Measurements from ENCODE around the gene FARP1. TPM values are rescaled to one million over a fixed set of nuclear protein-coding genes. Genes with fewer than 3 reads are reported as not detected.

The FARP1 gene
- total RNA-seq, 4 donors from 2014 or later = 13.7 to 38.9 (median 30.2) TPM

DNA sequence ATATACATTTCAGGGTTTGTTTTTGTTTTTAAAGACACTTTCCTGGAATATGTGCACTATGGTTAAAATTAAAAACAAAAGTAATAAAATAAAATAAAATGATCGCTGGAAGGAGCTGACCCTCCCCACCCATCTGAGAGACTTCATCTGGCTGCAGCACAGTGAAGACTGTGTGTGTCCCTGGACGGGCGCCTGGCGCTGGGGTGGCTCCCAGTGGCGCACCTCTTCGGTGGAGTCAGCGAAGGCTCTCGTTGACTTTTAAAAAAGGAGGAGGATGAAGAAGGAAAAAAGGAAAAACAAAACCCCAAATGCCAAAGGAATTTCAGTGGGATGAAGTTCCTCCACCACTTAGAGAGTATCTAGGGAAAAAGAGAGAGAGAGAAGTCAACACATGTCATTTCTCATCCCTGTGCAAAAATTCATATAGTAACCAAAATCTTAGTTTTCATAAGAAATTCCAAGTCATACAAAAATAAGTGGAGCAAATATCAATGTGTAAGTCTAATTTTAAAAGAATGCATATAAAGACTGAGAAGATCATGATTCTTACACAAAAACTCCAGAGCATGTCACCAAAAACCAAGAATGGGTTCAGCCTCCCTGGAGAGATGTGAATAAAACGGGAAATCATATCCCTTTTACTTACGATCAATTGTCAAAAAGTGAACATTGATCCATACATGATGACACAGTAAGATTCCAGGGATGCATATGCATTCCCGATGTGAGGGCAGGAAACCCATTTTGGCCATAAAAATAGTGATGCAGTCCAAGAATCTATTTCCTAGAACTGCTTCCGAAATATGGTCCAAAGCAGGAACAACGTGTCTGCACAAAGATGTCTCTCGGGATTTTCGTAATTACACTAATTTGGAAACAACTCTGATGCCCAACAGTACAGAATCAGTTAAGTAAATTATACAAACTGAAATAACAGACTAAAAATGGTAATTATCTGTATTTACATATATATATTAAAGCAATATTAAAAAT, 310.3 kb downstream of the FARP1 start:
- TF ChIP-seq, protein P1, sequence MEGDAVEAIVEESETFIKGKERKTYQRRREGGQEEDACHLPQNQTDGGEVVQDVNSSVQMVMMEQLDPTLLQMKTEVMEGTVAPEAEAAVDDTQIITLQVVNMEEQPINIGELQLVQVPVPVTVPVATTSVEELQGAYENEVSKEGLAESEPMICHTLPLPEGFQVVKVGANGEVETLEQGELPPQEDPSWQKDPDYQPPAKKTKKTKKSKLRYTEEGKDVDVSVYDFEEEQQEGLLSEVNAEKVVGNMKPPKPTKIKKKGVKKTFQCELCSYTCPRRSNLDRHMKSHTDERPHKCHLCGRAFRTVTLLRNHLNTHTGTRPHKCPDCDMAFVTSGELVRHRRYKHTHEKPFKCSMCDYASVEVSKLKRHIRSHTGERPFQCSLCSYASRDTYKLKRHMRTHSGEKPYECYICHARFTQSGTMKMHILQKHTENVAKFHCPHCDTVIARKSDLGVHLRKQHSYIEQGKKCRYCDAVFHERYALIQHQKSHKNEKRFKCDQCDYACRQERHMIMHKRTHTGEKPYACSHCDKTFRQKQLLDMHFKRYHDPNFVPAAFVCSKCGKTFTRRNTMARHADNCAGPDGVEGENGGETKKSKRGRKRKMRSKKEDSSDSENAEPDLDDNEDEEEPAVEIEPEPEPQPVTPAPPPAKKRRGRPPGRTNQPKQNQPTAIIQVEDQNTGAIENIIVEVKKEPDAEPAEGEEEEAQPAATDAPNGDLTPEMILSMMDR (IDR thresholded peaks at IDR 0.05) = no peak
- no peak for ATAC-seq (ENCODE audit: low FRiP score)
- no peak for DNase-seq (ENCODE audit: low spot score)

DNA sequence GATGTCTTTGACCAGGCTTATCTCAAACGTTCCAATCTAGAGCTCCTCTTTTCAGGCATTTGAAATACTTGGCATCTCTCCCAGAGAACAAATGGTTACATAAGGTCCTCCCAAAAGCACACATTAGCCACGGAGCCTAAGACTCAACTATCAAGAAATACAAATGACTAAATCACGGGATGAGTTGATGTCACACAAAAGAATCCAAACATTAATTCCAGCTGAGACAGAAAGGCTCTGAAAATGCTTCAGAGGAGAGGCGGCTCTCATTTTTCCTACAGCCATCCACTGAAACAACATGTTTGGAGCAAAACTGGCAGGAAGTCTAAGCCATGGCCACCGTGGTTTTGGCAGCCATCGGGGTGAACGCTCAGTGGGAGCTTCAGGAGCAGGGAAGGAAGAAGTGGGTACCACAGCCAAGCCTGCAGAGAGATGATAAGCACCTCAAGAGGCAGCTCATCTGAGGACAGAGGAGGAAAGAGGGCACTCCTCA, 311.5 kb downstream of the FARP1 start:
- TF ChIP-seq, protein P1 (IDR thresholded peaks at IDR 0.05) = no peak
- ATAC-seq (ENCODE audit: low FRiP score) = peak; percentile 54
- DNase-seq (ENCODE audit: low spot score) = no peak

DNA sequence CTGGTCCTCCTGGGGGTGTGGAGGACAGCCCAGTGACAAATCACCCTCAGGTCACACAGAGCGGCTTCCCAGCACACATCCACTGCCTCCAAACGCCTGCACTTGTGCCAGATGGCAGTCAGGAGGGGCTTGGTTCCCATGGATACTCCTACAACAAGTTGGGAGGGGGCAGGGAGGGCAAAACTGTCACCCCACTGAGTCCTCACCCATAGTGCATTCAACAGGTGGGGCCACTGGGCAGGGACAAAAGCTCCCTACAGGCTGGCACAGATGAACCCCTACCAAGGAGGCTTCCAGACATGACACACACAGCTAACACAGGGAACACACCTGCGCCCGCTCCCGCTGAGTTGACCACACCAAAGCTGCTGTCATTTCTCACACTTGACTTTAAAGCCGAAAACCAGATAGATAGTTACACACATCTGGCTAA, 313.5 kb downstream of the FARP1 start:
- DNase-seq (ENCODE audit: low spot score) = no peak
- TF ChIP-seq, protein P1 (IDR thresholded peaks at IDR 0.05) = no peak
- no peak for ATAC-seq (ENCODE audit: low FRiP score)

DNA sequence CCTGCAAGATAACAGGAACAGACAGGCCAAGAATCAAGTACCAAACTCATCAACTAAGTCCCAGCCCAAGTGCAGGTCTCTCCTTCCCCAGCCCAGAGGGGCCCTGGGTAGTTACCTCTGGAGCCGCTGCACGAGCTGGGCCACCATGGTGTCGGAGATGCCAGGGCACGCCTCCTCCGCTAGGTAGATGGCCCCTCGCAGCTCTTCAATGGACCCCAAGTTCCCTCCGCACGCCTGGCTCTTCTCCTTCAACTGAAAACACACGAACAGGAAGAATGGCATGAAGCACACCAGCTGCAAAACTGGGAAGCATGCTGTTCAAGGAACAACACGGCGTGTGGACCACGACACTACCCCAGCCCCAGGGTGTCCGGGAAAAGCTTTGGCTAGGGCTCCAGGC, 314.2 kb downstream of the FARP1 start:
- no peak for DNase-seq (ENCODE audit: low spot score)
- TF ChIP-seq, protein P1 (IDR thresholded peaks at IDR 0.05) = no peak
- ATAC-seq (ENCODE audit: low FRiP score) = no peak

DNA sequence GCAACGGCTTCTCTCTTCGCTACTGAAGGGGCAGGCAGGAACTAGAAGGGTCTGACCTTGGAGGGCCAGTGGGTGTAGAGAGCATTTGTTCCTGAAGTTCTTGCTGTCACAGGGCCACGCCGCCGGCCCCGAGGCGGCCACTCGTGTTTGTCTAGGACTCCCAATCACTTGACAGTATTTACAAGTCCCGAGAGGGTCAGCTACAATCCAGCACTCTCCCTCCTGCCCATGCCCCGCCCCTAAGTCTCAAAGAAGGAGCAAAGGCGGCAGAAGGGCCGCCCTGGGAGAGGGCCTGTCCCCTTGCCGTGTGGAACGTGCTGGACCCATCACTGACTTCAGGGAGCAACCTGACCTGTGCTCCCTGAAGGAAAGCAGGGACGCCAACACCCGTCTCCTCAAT, 315.5 kb downstream of the FARP1 start:
- no peak for ATAC-seq (ENCODE audit: low FRiP score)

DNA sequence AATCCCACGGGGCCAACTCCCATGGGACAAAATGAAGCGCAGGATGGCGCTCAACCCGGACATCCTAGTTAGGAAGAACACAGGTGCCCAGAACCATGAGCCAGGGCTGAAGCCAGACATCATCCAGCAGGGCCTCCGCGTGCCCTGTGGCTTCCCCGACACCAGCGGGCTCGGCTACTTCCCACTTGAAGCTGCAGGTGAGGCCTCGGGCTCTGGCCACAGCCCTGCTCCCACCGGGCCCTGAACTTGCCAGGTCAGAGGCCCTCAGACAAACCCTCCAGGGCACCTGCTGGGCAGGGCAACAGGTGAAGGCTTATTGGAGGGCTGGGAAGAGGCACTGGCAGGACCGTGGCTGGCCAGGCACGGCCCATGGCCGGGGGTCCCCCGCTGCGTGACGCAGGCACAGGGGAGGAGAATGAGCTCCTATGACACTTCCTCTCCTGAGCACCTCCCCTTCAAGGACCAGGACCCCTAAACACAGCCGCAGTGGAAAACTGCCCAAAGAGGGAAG, 316.3 kb downstream of the FARP1 start:
- TF ChIP-seq, protein P1 (IDR thresholded peaks at IDR 0.05) = no peak
- ATAC-seq (ENCODE audit: low FRiP score) (no peak), DNase-seq (ENCODE audit: low spot score) (no peak)

More for the DNA sequence above, 315.5 kb downstream of the FARP1 start:
- DNase-seq (ENCODE audit: low spot score) = no peak
- TF ChIP-seq, protein P1 (IDR thresholded peaks at IDR 0.05) = no peak

Data from omental fat pad (tissue), 4 donors.